ENCODE measurements around the gene ACYP2. TPM values are rescaled to one million over a fixed set of nuclear protein-coding genes. Genes with fewer than 3 reads are reported as not detected.

Gene ACYP2
- total and polyA plus RNA-seq, 2 donors (not counting 1 experiment from before 2014, with no cell fraction given) = 14.0 to 17.2 TPM

GRCh38 chr2:54100772-54101171, 14.6 kb upstream of the ACYP2 start:
- Histone ChIP-seq H3K4me1 (ENCODE audit: control insufficient read depth in 2 of 2, insufficient read depth in 2 of 2, low read length in 2 of 2) (peaks cover 80% of the 10 kb centered on the region in 2 donors), H3K9me3 (ENCODE audit: control extremely low read depth in 1 of 3, control insufficient read depth in 2 of 3, insufficient read depth in 1 of 3, low read length in 2 of 3) (peaks cover 0 to 10% (median 3%) of the 10 kb centered on the region in 3 donors), H3K4me3 (ENCODE audit: control extremely low read depth in 1 of 5, extremely low read depth in 1 of 5, insufficient read depth in 1 of 5, low read depth in 2 of 5, low read length in 4 of 5) (peak overlapping the region in 1 of 5 experiments; percentile 50), H3K79me2 (ENCODE audit: control insufficient read depth, insufficient read depth, low read length) (no peaks in the 10 kb centered on the region), H3K36me3 (replicated peaks in 1 of 2; ENCODE audit: control extremely low read depth in 1 of 2, control insufficient read depth in 1 of 2, extremely low read depth in 1 of 2, insufficient read depth in 2 of 2, low read length in 1 of 2) (no peaks in the 10 kb centered on the region), H3K9ac (ENCODE audit: low read length) (peak overlapping the region; percentile 1), H3K27me3 (replicated peaks in 1 of 4; ENCODE audit: control extremely low read depth in 1 of 4, control insufficient read depth in 3 of 4, insufficient read depth in 4 of 4, low read length in 3 of 4) (no peaks in the 10 kb centered on the region), H3K4me2 (replicated peaks; ENCODE audit: low read depth, low read length, poor library complexity, severe bottlenecking) (peak overlapping the region; percentile 77), H4K20me1 (ENCODE audit: control insufficient read depth, insufficient read depth, low read length, poor library complexity, severe bottlenecking) (no peaks in the 10 kb centered on the region), H2AFZ (ENCODE audit: insufficient read depth, low read depth, low read length, poor library complexity, severe bottlenecking) (no peak overlapping the region), H3K27ac (ENCODE audit: low read length in 2 of 2) (peak overlapping the region; percentile 77 to 85)
- no peak for ATAC-seq (ENCODE audit: low read depth)
- peak overlapping the region; percentile 85 for H3K27ac Mint-ChIP-seq
- peaks cover 83% of the 10 kb centered on the region for H3K4me1 Mint-ChIP-seq
- no peak for DNase-seq
- ChIA-PET CTCF (interaction anchor here (1.0 kb wide), 1 partner anchor 604 kb away, joined by 4 read pairs; no protein-coding TSS in a partner anchor), POLR2A (interaction anchor here (0.7 to 2.0 kb wide), 6 partner anchors 8 to 672 kb away, joined by 3 to 9 read pairs (median 6); no protein-coding TSS in a partner anchor)
- no peak for TF ChIP-seq CTCF (IDR thresholded peaks at IDR 0.05)
- TF ChIP-seq EZH2 (IDR thresholded peaks at IDR 0.05; ENCODE audit: borderline replicate concordance, insufficient read depth, low read depth, low read length, poor library complexity, severe bottlenecking) = no peak
- no CpG with 5 or more reads among the region's 2 CpGs for WGBS (ENCODE audit: insufficient coverage)
- intact Hi-C loops (cut with micrococcal nuclease) = loop anchor here (1.0 to 10.0 kb wide), 10 partner anchors 14 to 1074 kb away; partner anchors contain the start of genes ACYP2, ASB3, EML6 and ERLEC1
- peak overlapping the region; percentile 40 for H3K4me3 Mint-ChIP-seq
- peaks cover 3% of the 10 kb centered on the region for H3K9me3 Mint-ChIP-seq (ENCODE audit: insufficient read depth)
- no peaks in the 10 kb centered on the region for H3K27me3 Mint-ChIP-seq
